Measurements from ENCODE around the gene DENND1A. TPM values are rescaled to one million over a fixed set of nuclear protein-coding genes. Genes with fewer than 3 reads are reported as not detected.

The DENND1A gene
- total and polyA plus RNA-seq, 8 donors = 4.4 to 109 (median 21.4) TPM

DNA sequence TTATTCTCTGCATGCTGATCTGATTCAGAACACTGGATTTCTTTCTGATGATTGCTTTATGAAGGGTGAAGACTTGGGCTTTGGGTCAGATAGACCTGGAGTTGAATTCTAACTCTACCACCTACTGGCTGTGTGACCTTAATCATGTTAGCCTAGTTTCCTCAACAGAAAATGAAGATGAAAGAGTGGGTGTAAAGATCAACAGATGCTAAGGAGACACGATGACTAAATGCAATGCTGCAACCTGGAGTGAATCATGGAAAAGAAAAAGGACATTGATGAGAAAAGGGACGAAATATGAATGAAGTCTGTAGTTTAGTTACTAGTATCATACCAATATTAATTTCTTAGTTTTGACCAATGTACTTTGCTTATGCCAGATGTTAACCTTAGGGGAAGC is 27.8 kb upstream of the DENND1A start:
- Histone ChIP-seq H3K27me3 (peaks cover 0 to 53% (median 0%) of the 10 kb centered on the region in 3 donors), H3K4me1 (no peaks in the 10 kb centered on the region), H3K27ac (no peak overlapping the region), H3K9me3 (peaks cover 0 to 10% (median 0%) of the 10 kb centered on the region in 4 donors), H3K4me3 (no peak overlapping the region), H3K36me3 (no peaks in the 10 kb centered on the region)
- no peak for DNase-seq
- 70 to 81% (median 75%) methylated on average over 2 of the region's 2 CpGs for WGBS, 5 donors
- TF ChIP-seq POLR2AphosphoS5 (IDR thresholded peaks at IDR 0.05) = no peak
- no peak for TF ChIP-seq EP300 (IDR thresholded peaks at IDR 0.05)
- TF ChIP-seq POLR2A (IDR thresholded peaks at IDR 0.05) = no peak
- TF ChIP-seq, protein P1, sequence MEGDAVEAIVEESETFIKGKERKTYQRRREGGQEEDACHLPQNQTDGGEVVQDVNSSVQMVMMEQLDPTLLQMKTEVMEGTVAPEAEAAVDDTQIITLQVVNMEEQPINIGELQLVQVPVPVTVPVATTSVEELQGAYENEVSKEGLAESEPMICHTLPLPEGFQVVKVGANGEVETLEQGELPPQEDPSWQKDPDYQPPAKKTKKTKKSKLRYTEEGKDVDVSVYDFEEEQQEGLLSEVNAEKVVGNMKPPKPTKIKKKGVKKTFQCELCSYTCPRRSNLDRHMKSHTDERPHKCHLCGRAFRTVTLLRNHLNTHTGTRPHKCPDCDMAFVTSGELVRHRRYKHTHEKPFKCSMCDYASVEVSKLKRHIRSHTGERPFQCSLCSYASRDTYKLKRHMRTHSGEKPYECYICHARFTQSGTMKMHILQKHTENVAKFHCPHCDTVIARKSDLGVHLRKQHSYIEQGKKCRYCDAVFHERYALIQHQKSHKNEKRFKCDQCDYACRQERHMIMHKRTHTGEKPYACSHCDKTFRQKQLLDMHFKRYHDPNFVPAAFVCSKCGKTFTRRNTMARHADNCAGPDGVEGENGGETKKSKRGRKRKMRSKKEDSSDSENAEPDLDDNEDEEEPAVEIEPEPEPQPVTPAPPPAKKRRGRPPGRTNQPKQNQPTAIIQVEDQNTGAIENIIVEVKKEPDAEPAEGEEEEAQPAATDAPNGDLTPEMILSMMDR (IDR thresholded peaks at IDR 0.05) = no peak
- intact Hi-C loops (cut with DNase I; ENCODE audit: low total_unique reads) = no loop called here

DNA sequence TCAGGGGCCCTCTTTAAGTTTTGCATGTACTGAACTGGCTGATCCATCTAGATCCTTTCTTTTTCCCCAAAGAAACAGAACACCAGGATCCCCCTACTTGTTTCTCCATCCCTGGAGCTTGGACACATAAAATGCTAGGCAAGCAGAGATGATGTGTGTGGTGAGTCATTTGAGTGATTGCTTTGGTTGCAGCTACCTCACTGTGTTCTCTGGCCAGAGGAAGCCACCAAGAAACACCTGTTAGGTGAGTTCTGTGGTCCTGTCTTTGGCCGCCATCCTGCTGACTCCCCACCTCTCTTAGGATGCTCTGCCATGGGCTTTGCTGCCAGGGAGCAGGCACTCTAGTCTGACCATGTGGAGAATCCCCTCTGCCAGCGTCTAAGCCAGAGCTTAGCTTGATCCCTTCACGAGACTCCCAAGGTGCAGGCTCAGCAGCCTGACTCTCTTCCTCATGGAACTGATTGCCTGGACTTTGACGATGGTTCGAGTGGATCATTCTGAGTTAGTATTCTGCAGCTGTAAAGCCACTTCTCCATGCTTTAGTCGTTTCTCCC is 27.3 kb upstream of the DENND1A start:
- DNase-seq = no peak
- H3K9me3 ChIP-seq = peaks cover 0 to 10% (median 0%) of the 10 kb centered on the region in 4 donors
- no peaks in the 10 kb centered on the region for H3K4me1 ChIP-seq
- intact Hi-C loops (cut with DNase I; ENCODE audit: low total_unique reads) = no loop called here
- H3K4me3 ChIP-seq = no peak overlapping the region
- H3K36me3 ChIP-seq = no peaks in the 10 kb centered on the region
- H3K27ac ChIP-seq = no peak overlapping the region
- TF ChIP-seq, protein P1 (IDR thresholded peaks at IDR 0.05) = no peak
- no peak for TF ChIP-seq EP300 (IDR thresholded peaks at IDR 0.05)
- TF ChIP-seq POLR2A (IDR thresholded peaks at IDR 0.05) = no peak
- TF ChIP-seq POLR2AphosphoS5 (IDR thresholded peaks at IDR 0.05) = no peak
- WGBS, 5 donors = 76 to 88% (median 80%) methylated on average over 6 of the region's 6 CpGs
- peaks cover 0 to 58% (median 4%) of the 10 kb centered on the region in 3 donors for H3K27me3 ChIP-seq

DNA sequence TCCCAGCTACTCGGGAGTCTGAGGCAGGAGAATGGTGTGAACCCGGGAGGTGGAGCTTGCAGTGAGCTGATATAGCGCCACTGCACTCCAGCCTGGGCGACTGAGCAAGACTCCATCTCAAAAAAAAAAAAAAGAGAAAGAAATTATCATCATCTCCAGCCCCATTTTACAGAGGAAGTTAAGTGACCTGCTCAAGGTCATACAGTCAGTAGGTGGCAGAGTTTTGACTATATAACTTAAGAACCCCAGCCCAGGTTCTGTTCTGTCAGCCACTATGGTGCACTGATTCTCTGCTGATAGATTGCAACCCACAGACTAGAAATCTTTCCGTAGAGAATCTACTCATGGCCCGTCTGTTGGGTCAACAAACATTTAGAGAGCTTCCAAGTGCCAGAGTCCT is 25.7 kb upstream of the DENND1A start:
- no peak for DNase-seq
- H3K4me1 ChIP-seq = no peaks in the 10 kb centered on the region
- no peak overlapping the region for H3K4me3 ChIP-seq
- H3K36me3 ChIP-seq = no peaks in the 10 kb centered on the region
- no peak overlapping the region for H3K27ac ChIP-seq
- peaks cover 0 to 61% (median 4%) of the 10 kb centered on the region in 3 donors for H3K27me3 ChIP-seq
- peaks cover 0 to 10% (median 0%) of the 10 kb centered on the region in 4 donors for H3K9me3 ChIP-seq
- intact Hi-C loops (cut with DNase I; ENCODE audit: low total_unique reads) = no loop called here
- no peak for TF ChIP-seq EP300 (IDR thresholded peaks at IDR 0.05)
- no peak for TF ChIP-seq POLR2A (IDR thresholded peaks at IDR 0.05)
- TF ChIP-seq POLR2AphosphoS5 (IDR thresholded peaks at IDR 0.05) = no peak
- TF ChIP-seq, protein P1 (IDR thresholded peaks at IDR 0.05) = no peak
- 80 to 91% (median 88%) methylated on average over 6 of the region's 6 CpGs for WGBS, 5 donors

DNA sequence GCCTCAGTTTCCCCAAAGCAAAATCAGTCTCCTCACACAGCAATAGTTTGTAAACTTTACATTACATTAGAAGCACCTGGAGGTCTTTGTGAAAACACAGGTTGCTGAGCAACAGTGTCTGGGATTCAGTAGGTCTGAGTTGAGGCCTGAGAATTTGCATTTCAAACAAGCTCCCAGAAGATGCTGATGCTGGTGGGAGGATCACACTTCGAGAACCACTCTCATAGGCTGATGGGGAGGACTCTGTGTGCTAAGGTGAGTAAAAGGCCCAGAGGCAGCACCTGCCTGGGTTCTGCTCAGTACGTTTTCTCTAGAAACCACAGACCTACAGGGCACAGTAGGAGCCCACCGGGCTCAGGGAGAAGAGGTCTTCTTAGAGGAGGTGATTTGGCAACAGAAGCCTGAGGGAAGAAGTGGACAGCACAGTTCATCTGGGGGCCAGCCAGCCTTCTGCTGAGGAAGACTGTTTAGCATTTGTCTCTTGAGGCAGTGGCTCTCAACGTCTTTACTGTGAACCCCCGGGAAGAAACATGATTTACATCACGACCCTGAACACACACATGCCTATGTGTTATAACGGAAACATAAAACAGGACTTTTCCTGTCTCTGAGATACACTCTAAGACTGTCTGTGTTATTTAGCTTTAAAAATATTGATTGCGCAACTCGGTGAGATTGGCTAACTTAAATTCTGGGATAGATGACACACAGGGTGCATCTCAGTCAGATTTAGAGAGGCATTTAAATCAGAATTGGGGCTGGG is 24.8 kb upstream of the DENND1A start:
- no peak overlapping the region for H3K27ac ChIP-seq

More for the DNA sequence above, 24.8 kb upstream of the DENND1A start:
- H3K36me3 ChIP-seq = no peaks in the 10 kb centered on the region
- TF ChIP-seq, protein P1 (IDR thresholded peaks at IDR 0.05) = no peak
- TF ChIP-seq POLR2AphosphoS5 (IDR thresholded peaks at IDR 0.05) (no peak), EP300 (IDR thresholded peaks at IDR 0.05) (no peak), POLR2A (IDR thresholded peaks at IDR 0.05) (no peak)
- H3K27me3 ChIP-seq = peaks cover 0 to 52% (median 4%) of the 10 kb centered on the region in 3 donors
- intact Hi-C loops (cut with DNase I; ENCODE audit: low total_unique reads) = no loop called here
- 61 to 73% (median 67%) methylated on average over 9 of the region's 9 CpGs for WGBS, 5 donors
- no peak overlapping the region for H3K4me3 ChIP-seq
- H3K4me1 ChIP-seq = no peaks in the 10 kb centered on the region
- peaks cover 0 to 6% (median 0%) of the 10 kb centered on the region in 4 donors for H3K9me3 ChIP-seq
- DNase-seq = peak in 1 of 2 donors; percentile 48
